Measurements from ENCODE around the gene TBL1X. TPM values are rescaled to one million over a fixed set of nuclear protein-coding genes. Genes with fewer than 3 reads are reported as not detected.

TBL1X gene
- polyA plus RNA-seq, 3 donors = 12.5 to 19.5 (median 13.8) TPM

- WGBS (ENCODE audit: insufficient coverage) = 100% methylated on average over 1 of the region's 5 CpGs
- peaks cover 0 to 19% (median 2%) of the 10 kb centered on the region in 3 donors for H3K27me3 Mint-ChIP-seq (ENCODE audit: low read depth in 3 of 3)
- H3K27me3 ChIP-seq (ENCODE audit: control insufficient read depth in 2 of 2, insufficient read depth in 2 of 2, low read length in 2 of 2) = no peaks in the 10 kb centered on the region
- H2AFZ ChIP-seq (ENCODE audit: insufficient read depth, low read depth, low read length, poor library complexity, severe bottlenecking) = no peak overlapping the region
- peaks cover 0 to 2% (median 0%) of the 10 kb centered on the region in 7 donors for H3K9me3 Mint-ChIP-seq
- H3K4me1 Mint-ChIP-seq = peaks cover 18% of the 10 kb centered on the region
- TF ChIP-seq, protein P1, sequence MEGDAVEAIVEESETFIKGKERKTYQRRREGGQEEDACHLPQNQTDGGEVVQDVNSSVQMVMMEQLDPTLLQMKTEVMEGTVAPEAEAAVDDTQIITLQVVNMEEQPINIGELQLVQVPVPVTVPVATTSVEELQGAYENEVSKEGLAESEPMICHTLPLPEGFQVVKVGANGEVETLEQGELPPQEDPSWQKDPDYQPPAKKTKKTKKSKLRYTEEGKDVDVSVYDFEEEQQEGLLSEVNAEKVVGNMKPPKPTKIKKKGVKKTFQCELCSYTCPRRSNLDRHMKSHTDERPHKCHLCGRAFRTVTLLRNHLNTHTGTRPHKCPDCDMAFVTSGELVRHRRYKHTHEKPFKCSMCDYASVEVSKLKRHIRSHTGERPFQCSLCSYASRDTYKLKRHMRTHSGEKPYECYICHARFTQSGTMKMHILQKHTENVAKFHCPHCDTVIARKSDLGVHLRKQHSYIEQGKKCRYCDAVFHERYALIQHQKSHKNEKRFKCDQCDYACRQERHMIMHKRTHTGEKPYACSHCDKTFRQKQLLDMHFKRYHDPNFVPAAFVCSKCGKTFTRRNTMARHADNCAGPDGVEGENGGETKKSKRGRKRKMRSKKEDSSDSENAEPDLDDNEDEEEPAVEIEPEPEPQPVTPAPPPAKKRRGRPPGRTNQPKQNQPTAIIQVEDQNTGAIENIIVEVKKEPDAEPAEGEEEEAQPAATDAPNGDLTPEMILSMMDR (IDR thresholded peaks at IDR 0.05) = no peak
- peaks cover 16% of the 10 kb centered on the region for H3K79me2 ChIP-seq (ENCODE audit: insufficient read depth, low read length)
- peaks cover 10 to 12% of the 10 kb centered on the region in 2 donors for H3K36me3 Mint-ChIP-seq
- H3K9ac ChIP-seq (ENCODE audit: insufficient read depth, low read length, poor library complexity, severe bottlenecking) = no peak overlapping the region
- no peak overlapping the region for H3K27ac ChIP-seq (ENCODE audit: low read depth in 1 of 2, low read length in 2 of 2)
- peaks cover 0 to 8% of the 10 kb centered on the region in 2 donors for H3K4me1 ChIP-seq (ENCODE audit: control insufficient read depth in 1 of 2, insufficient read depth in 2 of 2, low read length in 2 of 2)
- no peak overlapping the region for H3K27ac Mint-ChIP-seq
- no peaks in the 10 kb centered on the region for H3K36me3 ChIP-seq (replicated peaks in 1 of 2; ENCODE audit: control insufficient read depth in 1 of 2, insufficient read depth in 2 of 2, low read length in 2 of 2)
- no peaks in the 10 kb centered on the region for H3K9me3 ChIP-seq (replicated peaks in 1 of 2; ENCODE audit: control insufficient read depth in 1 of 2, insufficient read depth in 1 of 2, low read length in 2 of 2)
- no peak overlapping the region for H3K4me2 ChIP-seq (replicated peaks; ENCODE audit: extremely low read depth, low read length, poor library complexity, severe bottlenecking)
- intact Hi-C loops (cut with micrococcal nuclease) = no loop called here
- no peak overlapping the region for H3K4me3 ChIP-seq (replicated peaks in 1 of 3; ENCODE audit: low read depth in 2 of 3, low read length in 3 of 3)
- H4K20me1 ChIP-seq (ENCODE audit: insufficient read depth, low read length) = peaks cover 84% of the 10 kb centered on the region
- H3K4me3 Mint-ChIP-seq = no peak overlapping the region
- no peak for DNase-seq
Measured at GRCh38 chrX:9561199-9561598, 96.3 kb downstream of the TBL1X start.

DNA sequence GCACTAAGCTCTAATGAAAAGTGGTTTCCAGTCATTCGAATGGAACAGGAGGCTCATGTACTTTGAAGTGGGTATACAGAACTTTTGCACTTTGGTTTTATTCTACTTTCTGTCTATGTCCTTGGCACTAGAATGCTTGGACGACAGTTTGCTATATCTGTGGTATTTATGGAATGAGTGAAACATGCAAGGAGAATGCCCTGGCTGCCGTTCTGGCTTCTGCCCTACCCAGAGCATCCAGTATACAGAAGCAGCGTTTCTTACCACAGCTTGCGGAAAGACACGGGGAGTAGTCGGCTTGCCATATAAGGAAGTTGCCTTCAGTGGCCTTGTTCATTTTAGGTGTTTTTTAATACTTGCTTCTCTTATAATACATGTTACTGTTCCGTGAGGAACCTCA is 98.0 kb downstream of the TBL1X start:
- H3K36me3 Mint-ChIP-seq = peaks cover 10 to 12% of the 10 kb centered on the region in 2 donors

More for the DNA sequence above, 98.0 kb downstream of the TBL1X start:
- no peak overlapping the region for H3K4me2 ChIP-seq (replicated peaks; ENCODE audit: extremely low read depth, low read length, poor library complexity, severe bottlenecking)
- DNase-seq = no peak
- no peak overlapping the region for H3K4me3 ChIP-seq (replicated peaks in 1 of 3; ENCODE audit: low read depth in 2 of 3, low read length in 3 of 3)
- no peak overlapping the region for H2AFZ ChIP-seq (ENCODE audit: insufficient read depth, low read depth, low read length, poor library complexity, severe bottlenecking)
- H3K27me3 ChIP-seq (ENCODE audit: control insufficient read depth in 2 of 2, insufficient read depth in 2 of 2, low read length in 2 of 2) = no peaks in the 10 kb centered on the region
- Mint-ChIP-seq H3K27me3 (ENCODE audit: low read depth in 3 of 3) (peaks cover 0 to 15% (median 2%) of the 10 kb centered on the region in 3 donors), H3K27ac (no peak overlapping the region), H3K4me1 (peaks cover 7% of the 10 kb centered on the region), H3K9me3 (peaks cover 0 to 2% (median 0%) of the 10 kb centered on the region in 7 donors), H3K4me3 (no peak overlapping the region)
- no peak overlapping the region for H3K9ac ChIP-seq (ENCODE audit: insufficient read depth, low read length, poor library complexity, severe bottlenecking)
- peaks cover 84% of the 10 kb centered on the region for H4K20me1 ChIP-seq (ENCODE audit: insufficient read depth, low read length)
- H3K9me3 ChIP-seq (replicated peaks in 1 of 2; ENCODE audit: control insufficient read depth in 1 of 2, insufficient read depth in 1 of 2, low read length in 2 of 2) = no peaks in the 10 kb centered on the region
- no CpG with 5 or more reads among the region's 8 CpGs for WGBS (ENCODE audit: insufficient coverage)
- H3K36me3 ChIP-seq (replicated peaks in 1 of 2; ENCODE audit: control insufficient read depth in 1 of 2, insufficient read depth in 2 of 2, low read length in 2 of 2) = no peaks in the 10 kb centered on the region
- TF ChIP-seq, protein P1 (IDR thresholded peaks at IDR 0.05) = no peak
- intact Hi-C loops (cut with micrococcal nuclease) = no loop called here
- peaks cover 4 to 16% of the 10 kb centered on the region in 2 donors for H3K4me1 ChIP-seq (ENCODE audit: control insufficient read depth in 1 of 2, insufficient read depth in 2 of 2, low read length in 2 of 2)
- no peak overlapping the region for H3K27ac ChIP-seq (ENCODE audit: low read depth in 1 of 2, low read length in 2 of 2)
- H3K79me2 ChIP-seq (ENCODE audit: insufficient read depth, low read length) = peaks cover 6% of the 10 kb centered on the region
